ENCODE results near the gene WDSUB1. TPM values are rescaled to one million over a fixed set of nuclear protein-coding genes. Genes with fewer than 3 reads are reported as not detected.

The WDSUB1 gene
- total RNA-seq, 1 experiment from 2014 or later, result 6.9 TPM

- no peaks in the 10 kb centered on the region for H3K27me3 ChIP-seq (ENCODE audit: insufficient read depth, low read depth)
- ChIA-PET POLR2A (ENCODE audit: unreplicated experiment) (interaction anchor here (0.6 kb wide), 1 partner anchor 276 kb away, joined by 4 read pairs; no protein-coding TSS in a partner anchor), CTCF (no interaction called here)
- H3K79me2 ChIP-seq (ENCODE audit: low read depth), result no peaks in the 10 kb centered on the region
- TF ChIP-seq CTCF (conservative IDR thresholded peaks at IDR 0.05), result no peak
- TF ChIP-seq EZH2 (IDR thresholded peaks at IDR 0.05; ENCODE audit: low read depth), result no peak
- no peak overlapping the region for H2AFZ ChIP-seq
- H3F3A ChIP-seq (ENCODE audit: insufficient read depth, low read depth), result no peaks in the 10 kb centered on the region
- no peak overlapping the region for H3K27ac ChIP-seq
- no peaks in the 10 kb centered on the region for H3K9me2 ChIP-seq (ENCODE audit: insufficient read depth)
- no peak for DNase-seq
- H3K9me3 ChIP-seq (ENCODE audit: insufficient read depth, low read depth), result no peaks in the 10 kb centered on the region
- intact Hi-C loops (cut with micrococcal nuclease; ENCODE audit: unreplicated experiment), result loop anchor here (5.0 kb wide), 1 partner anchor 69 kb away; no protein-coding TSS in a partner anchor
- H3K4me3 ChIP-seq, result no peak overlapping the region
- H3K36me3 ChIP-seq (ENCODE audit: low read depth), result no peaks in the 10 kb centered on the region
- H3K4me2 ChIP-seq, result no peak overlapping the region
- H4K20me1 ChIP-seq (ENCODE audit: insufficient read depth), result no peaks in the 10 kb centered on the region
- no TSS peak for BruUV-seq (replicated peaks)
- no peaks in the 10 kb centered on the region for H3K4me1 ChIP-seq (replicated peaks; ENCODE audit: insufficient read depth)
These were observed 100.0 kb downstream of the WDSUB1 start for GRCh38 chr2:159186462-159186861.

Small RNAs within 50 kb of the gene (microRNA-seq; reads per million reads assigned to microRNA genes)
- gene MIR6888 (ENCODE audit: borderline number of aligned reads, borderline replicate concordance), result not detected

Data from PC-9 (cell line).